Caco-2 (cell line): ENCODE results near the gene IL36A. TPM values are rescaled to one million over a fixed set of nuclear protein-coding genes. Genes with fewer than 3 reads are reported as not detected.

Experiments used
- BruUV-seq: library from RNA; stranded (reverse); fragments of 400-500 nt; replicated peaks from 2 replicates; lab custom pipeline; 2021; lab: Mats Ljungman, UMichigan
- CTCF ChIA-PET: fragments of 300-600 bp; sonication (Branson Sonifier 250); formaldehyde crosslinking; loops from one replicate; lab custom pipeline; 2022; ENCODE audit warnings: antibody characterized with exemption; lab: Charles Lee
- POLR2A ChIA-PET: fragments of 300-600 bp; sonication (Branson Sonifier 250); formaldehyde crosslinking; loops from one replicate; lab custom pipeline; 2022; ENCODE audit warnings: antibody characterized with exemption; lab: Charles Lee
- DNase-seq, 2 experiments: peaks; one replicate each; pipeline versions ENCODE4 v3.0.0 to v3.0.0-alpha.2; 2020 to 2022
- H3K27me3 ChIP-seq: replicated peaks from 2 replicates; pipeline ENCODE4 v1.6.0; 2011; ENCODE audit warnings: low read length; ENCODE audit not compliant: control insufficient read depth, insufficient read depth
- H3K36me3 ChIP-seq: 2 replicates; pipeline ENCODE4 v1.5.1; 2011; ENCODE audit warnings: low read length; ENCODE audit not compliant: control insufficient read depth, insufficient read depth
- H3K4me1 ChIP-seq: fragments of 250-450 bp; sonication (Bioruptor Pico); 2 replicates; pipeline ENCODE4 v1.5.1; 2020; ENCODE audit warnings: mild to moderate bottlenecking
- H3K4me3 ChIP-seq: 2 replicates; pipeline ENCODE4 v1.5.1; 2011; ENCODE audit warnings: low read depth, mild to moderate bottlenecking, control low read depth, low read length
- H3K9me3 ChIP-seq: fragments of 250-450 bp; sonication (Bioruptor Pico); 2 replicates; pipeline ENCODE4 v1.5.1; 2020; ENCODE audit warnings: mild to moderate bottlenecking, moderate library complexity
- H3K27ac Mint-ChIP-seq: one replicate; pipeline ENCODE4 v1.8.0; 2022; ENCODE audit warnings: mixed read lengths; ENCODE audit not compliant: unreplicated experiment
- H3K27me3 Mint-ChIP-seq: one replicate; pipeline ENCODE4 v1.8.0; 2022; ENCODE audit warnings: mixed read lengths; ENCODE audit not compliant: insufficient read depth, unreplicated experiment
- H3K36me3 Mint-ChIP-seq: one replicate; pipeline ENCODE4 v1.8.0; 2022; ENCODE audit warnings: mild to moderate bottlenecking, mixed read lengths; ENCODE audit not compliant: insufficient read depth, unreplicated experiment
- H3K4me1 Mint-ChIP-seq: one replicate; pipeline ENCODE4 v1.8.0; 2022; ENCODE audit warnings: low read depth, mixed read lengths; ENCODE audit not compliant: unreplicated experiment
- H3K4me3 Mint-ChIP-seq: one replicate; pipeline ENCODE4 v1.8.0; 2022; ENCODE audit warnings: mild to moderate bottlenecking, moderate library complexity, mixed read lengths; ENCODE audit not compliant: unreplicated experiment
- H3K9me3 Mint-ChIP-seq: one replicate; pipeline ENCODE4 v1.8.0; 2022; ENCODE audit warnings: mixed read lengths; ENCODE audit not compliant: unreplicated experiment
- intact Hi-C: fragments of 100-400 bp; cut with micrococcal nuclease; formaldehyde crosslinking; loops from one replicate; pipeline ENCODE4 v1.10.0; 2022; ENCODE audit not compliant: unreplicated experiment
- total RNA-seq: library from RNA; stranded (reverse); gene quantifications from 2 replicates; pipeline ENCODE4 v1.2.3, GENCODE V29; 2022
- TF ChIP-seq, protein P1 (sequence below), 2 experiments: fragments of 200-600 bp in 1 of 2; IDR thresholded peaks; 1 replicate in 1 of 2; 2 replicates in 1 of 2; pipeline versions ENCODE4 v1.5.1 to v1.8.0; 2011 to 2022; ENCODE audit warnings: antibody characterized with exemption in 1 of 2, control low read depth in 1 of 2, inconsistent platforms in 1 of 2, low read depth in 1 of 2, low read length in 1 of 2, mild to moderate bottlenecking in 1 of 2, moderate library complexity in 1 of 2; ENCODE audit not compliant: insufficient read depth in 1 of 2, severe bottlenecking in 1 of 2, unreplicated experiment in 1 of 2

The IL36A gene
- total RNA-seq, 1 experiment from 2014 or later: not detected

DNA sequence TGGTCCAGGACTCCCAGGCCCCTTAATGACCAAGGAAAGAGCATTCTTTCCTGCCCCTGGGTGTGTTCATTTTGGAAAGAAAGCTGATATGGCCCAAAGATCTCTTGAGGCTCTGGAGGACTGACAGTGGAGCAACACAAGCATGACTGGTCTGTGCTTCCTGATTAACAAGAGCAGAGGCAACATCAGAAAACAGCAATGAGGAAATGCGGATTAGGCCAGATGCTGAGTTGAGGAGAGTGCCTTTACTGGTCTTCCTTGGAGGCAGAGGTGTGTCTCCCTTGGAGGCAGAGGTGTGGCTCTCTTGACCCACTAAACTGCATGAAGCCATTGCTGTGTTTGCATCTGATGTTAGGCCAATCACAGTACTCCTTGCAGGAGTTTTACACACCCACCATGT is 27.5 kb downstream of the IL36A start:
- intact Hi-C loops: no loop called here
- TF ChIP-seq, protein P1, sequence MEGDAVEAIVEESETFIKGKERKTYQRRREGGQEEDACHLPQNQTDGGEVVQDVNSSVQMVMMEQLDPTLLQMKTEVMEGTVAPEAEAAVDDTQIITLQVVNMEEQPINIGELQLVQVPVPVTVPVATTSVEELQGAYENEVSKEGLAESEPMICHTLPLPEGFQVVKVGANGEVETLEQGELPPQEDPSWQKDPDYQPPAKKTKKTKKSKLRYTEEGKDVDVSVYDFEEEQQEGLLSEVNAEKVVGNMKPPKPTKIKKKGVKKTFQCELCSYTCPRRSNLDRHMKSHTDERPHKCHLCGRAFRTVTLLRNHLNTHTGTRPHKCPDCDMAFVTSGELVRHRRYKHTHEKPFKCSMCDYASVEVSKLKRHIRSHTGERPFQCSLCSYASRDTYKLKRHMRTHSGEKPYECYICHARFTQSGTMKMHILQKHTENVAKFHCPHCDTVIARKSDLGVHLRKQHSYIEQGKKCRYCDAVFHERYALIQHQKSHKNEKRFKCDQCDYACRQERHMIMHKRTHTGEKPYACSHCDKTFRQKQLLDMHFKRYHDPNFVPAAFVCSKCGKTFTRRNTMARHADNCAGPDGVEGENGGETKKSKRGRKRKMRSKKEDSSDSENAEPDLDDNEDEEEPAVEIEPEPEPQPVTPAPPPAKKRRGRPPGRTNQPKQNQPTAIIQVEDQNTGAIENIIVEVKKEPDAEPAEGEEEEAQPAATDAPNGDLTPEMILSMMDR (IDR thresholded peaks at IDR 0.05; ENCODE audit: insufficient read depth in 1 of 2, low read depth in 1 of 2, low read length in 1 of 2, severe bottlenecking in 1 of 2, unreplicated experiment in 1 of 2): no peak
- H3K4me3 ChIP-seq: no peak overlapping the region
- ChIA-PET CTCF (no interaction called here), POLR2A (no interaction called here)
- no peaks in the 10 kb centered on the region for H3K36me3 ChIP-seq
- no peaks in the 10 kb centered on the region for H3K4me1 ChIP-seq
- Mint-ChIP-seq H3K4me3 (no peak overlapping the region), H3K36me3 (no peaks in the 10 kb centered on the region), H3K27me3 (peaks cover 18% of the 10 kb centered on the region), H3K4me1 (no peaks in the 10 kb centered on the region), H3K27ac (no peak overlapping the region), H3K9me3 (peaks cover 9% of the 10 kb centered on the region)
- no peak for DNase-seq
- BruUV-seq: no TSS peak
- H3K27me3 ChIP-seq: no peaks in the 10 kb centered on the region; the same call in 1 of the 2 replicates
- H3K9me3 ChIP-seq: no peaks in the 10 kb centered on the region

DNA sequence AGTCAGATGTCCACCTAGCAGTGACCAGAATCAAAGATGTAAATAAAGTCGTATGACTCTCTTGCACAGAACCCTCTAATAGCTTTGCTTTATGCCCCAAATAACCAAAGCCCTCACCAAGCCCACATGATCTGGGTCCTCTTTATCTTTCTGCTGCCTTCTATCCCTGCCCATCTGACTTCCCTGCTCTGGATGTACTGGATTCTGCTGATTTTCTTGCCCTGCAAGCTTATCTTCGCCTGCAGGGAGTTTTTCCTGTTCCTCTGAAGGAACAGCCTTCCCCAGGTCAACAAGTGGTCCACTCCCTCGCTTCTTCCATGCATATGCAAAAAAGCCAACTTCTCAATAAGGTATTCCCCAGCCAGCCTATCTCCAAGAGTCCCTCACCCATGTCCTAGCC is 28.8 kb downstream of the IL36A start:
- H3K27me3 Mint-ChIP-seq: peaks cover 17% of the 10 kb centered on the region
- no peak for DNase-seq
- H3K27me3 ChIP-seq: no peaks in the 10 kb centered on the region; the same call in 1 of the 2 replicates
- intact Hi-C loops: no loop called here
- CTCF ChIA-PET: no interaction called here
- no peak overlapping the region for H3K27ac Mint-ChIP-seq
- H3K4me1 Mint-ChIP-seq: no peaks in the 10 kb centered on the region
- no peaks in the 10 kb centered on the region for H3K36me3 ChIP-seq
- peaks cover 9% of the 10 kb centered on the region for H3K9me3 Mint-ChIP-seq
- TF ChIP-seq, protein P1 (IDR thresholded peaks at IDR 0.05; ENCODE audit: insufficient read depth in 1 of 2, low read depth in 1 of 2, low read length in 1 of 2, severe bottlenecking in 1 of 2, unreplicated experiment in 1 of 2): no peak
- no TSS peak for BruUV-seq
- no peaks in the 10 kb centered on the region for H3K9me3 ChIP-seq
- POLR2A ChIA-PET: no interaction called here
- H3K4me1 ChIP-seq: no peaks in the 10 kb centered on the region
- H3K4me3 Mint-ChIP-seq: no peak overlapping the region
- no peaks in the 10 kb centered on the region for H3K36me3 Mint-ChIP-seq
- no peak overlapping the region for H3K4me3 ChIP-seq

DNA sequence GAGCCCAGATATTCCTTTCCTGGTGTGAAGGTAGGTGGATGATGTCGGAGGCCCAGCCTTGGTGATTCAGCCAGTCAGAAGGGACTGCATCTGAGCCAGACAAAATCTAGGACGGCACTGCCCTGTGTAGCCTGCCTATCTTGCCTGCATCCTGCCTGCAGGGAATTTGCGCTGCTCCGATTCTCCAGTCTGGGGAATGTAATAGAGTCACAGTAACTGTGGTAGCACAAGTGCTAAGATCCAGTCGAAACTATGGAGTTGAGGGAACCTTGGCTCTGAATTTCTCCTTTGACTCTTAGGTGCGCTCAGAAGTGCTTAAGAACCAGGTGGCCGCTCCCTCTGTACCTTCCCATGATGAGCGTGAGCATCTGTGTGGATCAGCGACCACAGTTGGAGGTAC is 31.5 kb downstream of the IL36A start:
- no peak for DNase-seq
- Histone ChIP-seq H3K4me3 (no peak overlapping the region), H3K27me3 (no peaks in the 10 kb centered on the region), H3K9me3 (no peaks in the 10 kb centered on the region), H3K36me3 (no peaks in the 10 kb centered on the region), H3K4me1 (no peaks in the 10 kb centered on the region)
- ChIA-PET CTCF (no interaction called here), POLR2A (no interaction called here)
- intact Hi-C loops: no loop called here
- Mint-ChIP-seq H3K4me3 (no peak overlapping the region), H3K27me3 (peaks cover 5% of the 10 kb centered on the region), H3K27ac (no peak overlapping the region), H3K36me3 (no peaks in the 10 kb centered on the region), H3K9me3 (peaks cover 9% of the 10 kb centered on the region), H3K4me1 (no peaks in the 10 kb centered on the region)
- BruUV-seq: no TSS peak
- TF ChIP-seq, protein P1 (IDR thresholded peaks at IDR 0.05; ENCODE audit: insufficient read depth in 1 of 2, low read depth in 1 of 2, low read length in 1 of 2, severe bottlenecking in 1 of 2, unreplicated experiment in 1 of 2): no peak
